Measurements from ENCODE around the gene TRPC4. TPM values are rescaled to one million over a fixed set of nuclear protein-coding genes. Genes with fewer than 3 reads are reported as not detected.

Gene TRPC4
- total RNA-seq, 2 experiments from 2014 or later = not detected

DNA sequence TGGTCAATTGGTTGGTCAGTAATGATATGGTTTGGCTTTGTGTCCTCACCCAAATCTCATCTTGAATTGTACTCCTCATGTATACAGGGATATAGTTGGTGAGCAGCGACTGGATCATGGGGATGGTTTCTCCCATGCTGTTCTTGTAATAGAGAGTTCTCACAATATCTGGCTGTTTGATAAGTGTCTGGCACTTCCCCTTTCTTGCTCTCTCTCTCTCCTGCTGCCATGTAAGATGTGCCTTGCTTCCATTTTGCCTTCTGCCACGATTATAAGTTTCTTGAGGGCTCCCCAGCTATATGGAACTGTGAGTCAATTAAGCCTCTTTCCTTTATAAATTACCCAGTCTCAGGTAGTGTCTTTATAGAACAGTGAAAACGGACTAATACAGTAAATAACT lies 120.7 kb downstream of the TRPC4 start:
- ChIA-PET CTCF (no interaction called here), POLR2A (no interaction called here)
- Mint-ChIP-seq H3K4me1 (ENCODE audit: low read depth) (no peaks in the 10 kb centered on the region), H3K36me3 (ENCODE audit: low read depth) (no peaks in the 10 kb centered on the region), H3K27me3 (no peaks in the 10 kb centered on the region), H3K9me3 (peaks cover 2% of the 10 kb centered on the region), H3K4me3 (no peak overlapping the region), H3K27ac (no peak overlapping the region)
- no peak for TF ChIP-seq CTCF (IDR thresholded peaks at IDR 0.05)
- intact Hi-C loops (cut with micrococcal nuclease) = no loop called here
- ATAC-seq = no peak
- no peak for DNase-seq

- ChIA-PET CTCF (no interaction called here), POLR2A (no interaction called here)
- ATAC-seq (no peak), DNase-seq (no peak)
- no peaks in the 10 kb centered on the region for H3K27me3 Mint-ChIP-seq
- H3K4me1 Mint-ChIP-seq (ENCODE audit: low read depth) = no peaks in the 10 kb centered on the region
- no peak for TF ChIP-seq CTCF (IDR thresholded peaks at IDR 0.05)
- intact Hi-C loops (cut with micrococcal nuclease) = no loop called here
- no peak overlapping the region for H3K4me3 Mint-ChIP-seq
- no peak overlapping the region for H3K27ac Mint-ChIP-seq
- no peaks in the 10 kb centered on the region for H3K36me3 Mint-ChIP-seq (ENCODE audit: low read depth)
- H3K9me3 Mint-ChIP-seq = no peaks in the 10 kb centered on the region
Observed at GRCh38 chr13:37747071-37747612, 122.4 kb downstream of the TRPC4 start.

DNA sequence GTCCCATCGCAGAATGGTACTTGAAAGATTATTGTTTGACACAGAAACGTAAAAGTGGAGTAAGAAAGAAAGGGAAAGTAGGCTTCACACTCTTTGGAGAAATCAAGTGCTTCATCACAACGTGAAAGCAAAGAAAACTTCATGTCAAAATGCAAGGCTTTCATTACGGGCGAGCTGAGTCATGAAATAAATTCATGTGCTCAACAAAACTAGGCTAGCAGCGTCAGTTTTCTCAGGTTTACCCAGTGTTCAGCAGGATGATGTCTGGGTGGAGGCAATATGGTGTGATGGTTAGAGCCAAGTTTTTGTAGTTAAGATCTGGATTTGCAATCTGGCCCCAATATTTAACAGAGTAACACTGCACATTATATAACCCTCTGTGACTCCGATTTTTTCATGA lies 128.0 kb downstream of the TRPC4 start:
- H3K9me3 Mint-ChIP-seq = no peaks in the 10 kb centered on the region
- POLR2A ChIA-PET = no interaction called here
- no peaks in the 10 kb centered on the region for H3K36me3 Mint-ChIP-seq (ENCODE audit: low read depth)
- intact Hi-C loops (cut with micrococcal nuclease) = no loop called here
- H3K4me1 Mint-ChIP-seq (ENCODE audit: low read depth) = no peaks in the 10 kb centered on the region
- no peak overlapping the region for H3K4me3 Mint-ChIP-seq
- H3K27me3 Mint-ChIP-seq = no peaks in the 10 kb centered on the region
- H3K27ac Mint-ChIP-seq = no peak overlapping the region
- CTCF ChIA-PET = no interaction called here
- ATAC-seq (no peak), DNase-seq (no peak)
- no peak for TF ChIP-seq CTCF (IDR thresholded peaks at IDR 0.05)

GRCh38 chr13:37736045-37736444 lies 133.5 kb downstream of the TRPC4 start:
- TF ChIP-seq CTCF (IDR thresholded peaks at IDR 0.05) = no peak
- ATAC-seq (no peak), DNase-seq (no peak)
- H3K27ac Mint-ChIP-seq = no peak overlapping the region
- ChIA-PET POLR2A (no interaction called here), CTCF (no interaction called here)
- H3K4me3 Mint-ChIP-seq = no peak overlapping the region
- no peaks in the 10 kb centered on the region for H3K27me3 Mint-ChIP-seq
- H3K9me3 Mint-ChIP-seq = peaks cover 6% of the 10 kb centered on the region
- no peaks in the 10 kb centered on the region for H3K36me3 Mint-ChIP-seq (ENCODE audit: low read depth)
- intact Hi-C loops (cut with micrococcal nuclease) = no loop called here
- no peaks in the 10 kb centered on the region for H3K4me1 Mint-ChIP-seq (ENCODE audit: low read depth)

GRCh38 chr13:37735293-37735692 lies 134.3 kb downstream of the TRPC4 start:
- no peak for ATAC-seq
- Mint-ChIP-seq H3K4me1 (ENCODE audit: low read depth) (no peaks in the 10 kb centered on the region), H3K4me3 (no peak overlapping the region), H3K9me3 (peaks cover 6% of the 10 kb centered on the region), H3K36me3 (ENCODE audit: low read depth) (no peaks in the 10 kb centered on the region), H3K27me3 (no peaks in the 10 kb centered on the region), H3K27ac (no peak overlapping the region)
- ChIA-PET CTCF (no interaction called here), POLR2A (no interaction called here)
- no peak for TF ChIP-seq CTCF (IDR thresholded peaks at IDR 0.05)
- intact Hi-C loops (cut with micrococcal nuclease) = no loop called here
- no peak for DNase-seq
